Trophoblast cell (in vitro differentiated cells and primary cell): Measurements from ENCODE around the gene DDI2.

Experiments
- DNase-seq, 2 donors: peaks; one replicate each; pipeline ENCODE4 v3.0.0-alpha.2; 2016
- H2AFZ ChIP-seq: 2 replicates; pipeline ENCODE4 v1.6.1; 2013; ENCODE audit warnings: low read length, moderate library complexity, mild to moderate bottlenecking; ENCODE audit not compliant: insufficient read depth, poor library complexity
- H2AK5ac ChIP-seq: 2 replicates; pipeline ENCODE4 v1.6.1; 2013; ENCODE audit warnings: mild to moderate bottlenecking, low read length
- H2BK120ac ChIP-seq: 2 replicates; pipeline ENCODE4 v1.6.1; 2013; ENCODE audit warnings: low read length, mild to moderate bottlenecking, moderate library complexity; ENCODE audit not compliant: insufficient read depth, poor library complexity
- H2BK12ac ChIP-seq: 2 replicates; pipeline ENCODE4 v1.6.1; 2013; ENCODE audit warnings: mild to moderate bottlenecking, low read length, moderate library complexity
- H2BK5ac ChIP-seq: 2 replicates; pipeline ENCODE4 v1.6.1; 2013; ENCODE audit warnings: low read length, low read depth, moderate library complexity, mild to moderate bottlenecking; ENCODE audit not compliant: poor library complexity
- H3K14ac ChIP-seq: 2 replicates; pipeline ENCODE4 v1.6.1; 2013; ENCODE audit warnings: mild to moderate bottlenecking, low read length
- H3K18ac ChIP-seq: 2 replicates; pipeline ENCODE4 v1.6.1; 2013; ENCODE audit warnings: mild to moderate bottlenecking, low read length
- H3K23ac ChIP-seq: 2 replicates; pipeline ENCODE4 v1.6.1; 2013; ENCODE audit warnings: low read length
- H3K27ac ChIP-seq: 2 replicates; pipeline ENCODE4 v1.5.1; 2013; ENCODE audit warnings: low read depth, mild to moderate bottlenecking, inconsistent platforms, low read length, moderate library complexity
- H3K27me3 ChIP-seq: 2 replicates; pipeline ENCODE4 v1.6.1; 2013; ENCODE audit warnings: inconsistent platforms, mild to moderate bottlenecking, low read length, moderate library complexity; ENCODE audit not compliant: insufficient read depth
- H3K36me3 ChIP-seq, 2 experiments: 1 replicate in 1 of 2; 2 replicates in 1 of 2; pipeline ENCODE4 v1.6.1; 2013; ENCODE audit warnings: low read length in 2 of 2, mild to moderate bottlenecking in 2 of 2, moderate library complexity in 1 of 2; ENCODE audit not compliant: insufficient read depth in 2 of 2, control insufficient read depth in 1 of 2
- H3K4ac ChIP-seq: 2 replicates; pipeline ENCODE4 v1.6.1; 2013; ENCODE audit warnings: low read depth, mild to moderate bottlenecking, low read length, moderate library complexity
- H3K4me1 ChIP-seq, 2 experiments: 1 replicate in 1 of 2; 2 replicates in 1 of 2; pipeline ENCODE4 v1.6.1; 2013; ENCODE audit warnings: low read length in 2 of 2, mild to moderate bottlenecking in 2 of 2, moderate library complexity in 1 of 2; ENCODE audit not compliant: insufficient read depth in 2 of 2, control insufficient read depth in 1 of 2
- H3K4me2 ChIP-seq: 2 replicates; pipeline ENCODE4 v1.6.1; 2013; ENCODE audit warnings: inconsistent platforms, mild to moderate bottlenecking, low read length, moderate library complexity
- H3K4me3 ChIP-seq: 2 replicates; pipeline ENCODE4 v1.5.1; 2013; ENCODE audit warnings: mild to moderate bottlenecking, low read depth, low read length, inconsistent platforms
- H3K79me1 ChIP-seq: one replicate; pipeline ENCODE4 v1.6.1; 2013; ENCODE audit warnings: low read length
- H3K79me2 ChIP-seq: 2 replicates; pipeline ENCODE4 v1.6.1; 2013; ENCODE audit warnings: low read length, mild to moderate bottlenecking; ENCODE audit not compliant: control insufficient read depth, insufficient read depth, poor library complexity
- H3K9ac ChIP-seq: 2 replicates; pipeline ENCODE4 v1.6.1; 2013; ENCODE audit warnings: mild to moderate bottlenecking, low read length
- H3K9me3 ChIP-seq: 2 replicates; pipeline ENCODE4 v1.6.1; 2013; ENCODE audit warnings: low read depth, mild to moderate bottlenecking, control low read depth, inconsistent platforms, low read length; ENCODE audit not compliant: insufficient read depth
- H4K12ac ChIP-seq: 2 replicates; pipeline ENCODE4 v1.6.1; 2013; ENCODE audit warnings: low read depth, mild to moderate bottlenecking, low read length, moderate library complexity
- H4K8ac ChIP-seq: 2 replicates; pipeline ENCODE4 v1.6.1; 2013; ENCODE audit warnings: low read depth, mild to moderate bottlenecking, low read length, moderate library complexity
- H4K91ac ChIP-seq: one replicate; pipeline ENCODE4 v1.6.1; 2013; ENCODE audit warnings: low read depth, mild to moderate bottlenecking, low read length, moderate library complexity
- WGBS: extraction: QIAGEN DNeasy Blood & Tissue Kit; methylation state at CpG from one replicate; pipeline ENCODE4 v1.1.7; 2013; ENCODE audit warnings: missing lambda C conversion rate; ENCODE audit not compliant: insufficient read length, insufficient coverage; ENCODE audit errors: extremely low coverage; 5-methylcytosine and 5-hydroxymethylcytosine counted together

The DDI2 gene

DNA sequence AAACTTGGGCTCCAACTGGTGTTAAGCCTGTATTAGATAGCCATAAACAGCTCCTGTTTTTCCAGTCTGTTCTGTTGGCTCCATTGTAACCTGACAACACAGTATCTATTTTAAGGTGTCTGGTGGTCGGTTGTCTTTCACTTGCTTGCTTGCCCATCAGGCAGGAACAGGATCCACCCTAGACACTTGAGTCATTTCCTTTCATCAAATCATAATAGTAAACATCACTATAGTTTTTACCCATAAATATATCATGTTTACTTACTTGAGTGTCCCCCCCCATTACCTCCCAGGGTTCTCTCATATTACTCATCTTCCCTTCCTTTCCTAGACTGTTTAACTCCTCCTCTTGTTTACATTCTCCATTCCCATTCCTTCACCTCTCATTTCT is 2.9 kb downstream of the DDI2 start:
- Histone ChIP-seq H4K8ac (no peak overlapping the region), H2AFZ (no peak overlapping the region), H3K23ac (no peak overlapping the region), H3K4ac (no peak overlapping the region), H3K79me2 (peaks cover 14% of the 10 kb centered on the region), H3K4me2 (peak overlapping the region; percentile 32), H4K91ac (no peak overlapping the region), H3K9ac (no peak overlapping the region), H2BK12ac (no peak overlapping the region), H3K79me1 (peaks cover 12% of the 10 kb centered on the region), H3K9me3 (no peaks in the 10 kb centered on the region), H3K18ac (no peak overlapping the region), H3K14ac (no peak overlapping the region), H3K4me3 (no peak overlapping the region), H2AK5ac (no peak overlapping the region), H4K12ac (no peak overlapping the region), H2BK120ac (no peak overlapping the region), H3K36me3 (peaks cover 0 to 2% of the 10 kb centered on the region in 2 experiments), H3K27me3 (no peaks in the 10 kb centered on the region), H3K4me1 (peaks cover 3 to 11% of the 10 kb centered on the region in 2 experiments), H2BK5ac (no peak overlapping the region), H3K27ac (peak overlapping the region; percentile 64)
- peak in 1 of 2 donors; percentile 51 for DNase-seq
- no CpG with 5 or more reads among the region's 1 CpG for WGBS

DNA sequence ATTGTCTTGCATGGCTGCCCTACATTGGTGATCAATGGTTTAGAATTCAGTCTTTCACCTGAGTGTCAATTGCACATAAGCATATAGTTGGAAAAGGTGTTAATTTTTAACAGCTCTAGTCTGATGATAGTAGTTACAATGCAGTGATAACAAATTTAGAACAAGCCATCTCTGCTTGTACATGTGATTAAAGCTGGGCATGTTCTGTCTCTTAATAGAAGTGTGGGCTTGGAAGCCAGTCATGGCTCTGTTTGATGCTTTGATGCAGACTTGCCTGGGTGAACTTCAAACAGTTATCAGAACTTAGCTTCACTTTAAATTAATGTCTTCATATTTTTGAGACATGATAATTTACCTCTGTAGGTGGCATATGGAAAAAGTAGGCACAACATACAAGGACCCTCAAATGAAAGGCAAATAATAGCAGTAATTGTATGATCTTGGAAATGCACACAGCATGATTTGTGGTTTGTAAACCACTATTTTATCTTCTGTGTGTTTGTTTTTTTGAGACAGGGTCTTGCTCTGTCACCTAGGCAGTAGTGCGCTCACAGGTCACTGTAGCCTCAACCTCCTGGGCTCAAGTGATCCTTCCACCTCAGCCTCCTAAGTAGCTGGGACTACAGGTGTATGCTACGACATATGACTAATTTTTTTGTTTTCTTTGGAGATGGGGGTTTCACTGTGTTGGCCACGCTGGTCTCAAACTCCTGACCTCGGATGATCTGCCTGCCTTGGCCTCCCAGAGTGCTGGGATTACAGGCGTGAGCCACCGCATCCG is 3.8 kb downstream of the DDI2 start:
- no peak overlapping the region for H2BK5ac ChIP-seq
- no peak for DNase-seq
- no peak overlapping the region for H2BK12ac ChIP-seq
- no peak overlapping the region for H3K27ac ChIP-seq
- peaks cover 17% of the 10 kb centered on the region for H3K79me2 ChIP-seq
- H3K4me2 ChIP-seq = no peak overlapping the region
- H4K12ac ChIP-seq = no peak overlapping the region
- H3K9ac ChIP-seq = no peak overlapping the region
- no peak overlapping the region for H2AK5ac ChIP-seq
- H3K4me1 ChIP-seq = peaks cover 3 to 11% of the 10 kb centered on the region in 2 experiments
- H3K9me3 ChIP-seq = no peaks in the 10 kb centered on the region
- H3K27me3 ChIP-seq = no peaks in the 10 kb centered on the region
- peak overlapping the region; percentile 85 for H3K4ac ChIP-seq
- H2BK120ac ChIP-seq = no peak overlapping the region
- no peak overlapping the region for H3K18ac ChIP-seq
- H3K36me3 ChIP-seq = peaks cover 2% of the 10 kb centered on the region in 2 experiments
- H3K14ac ChIP-seq = no peak overlapping the region
- H4K91ac ChIP-seq = no peak overlapping the region
- peaks cover 12% of the 10 kb centered on the region for H3K79me1 ChIP-seq
- H4K8ac ChIP-seq = no peak overlapping the region
- no peak overlapping the region for H2AFZ ChIP-seq
- WGBS = no CpG with 5 or more reads among the region's 7 CpGs
- H3K23ac ChIP-seq = no peak overlapping the region
- H3K4me3 ChIP-seq = no peak overlapping the region

DNA sequence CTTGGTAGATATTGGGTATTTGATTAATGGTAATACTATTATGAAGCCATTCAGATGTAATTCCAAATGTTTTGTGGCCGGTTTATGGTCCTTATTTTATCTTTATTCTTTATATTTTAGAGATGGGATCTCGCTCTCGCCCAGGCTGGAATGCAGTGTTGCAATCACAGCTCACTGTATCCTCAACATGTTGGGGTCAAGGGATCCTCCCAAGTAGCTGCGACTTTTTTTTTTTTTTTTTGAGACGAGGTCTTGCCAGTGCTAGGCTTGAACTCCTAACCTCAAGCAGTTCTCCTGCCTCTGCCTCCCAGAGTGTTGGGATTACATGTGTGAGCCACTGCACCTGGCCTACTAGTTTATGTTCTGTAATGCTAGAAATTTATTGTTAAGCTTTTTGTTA is 4.7 kb downstream of the DDI2 start:
- H4K91ac ChIP-seq = no peak overlapping the region
- no peaks in the 10 kb centered on the region for H3K27me3 ChIP-seq
- no peak overlapping the region for H2AFZ ChIP-seq
- peaks cover 0 to 5% of the 10 kb centered on the region in 2 experiments for H3K4me1 ChIP-seq
- no peak overlapping the region for H3K9ac ChIP-seq
- no peak overlapping the region for H4K8ac ChIP-seq
- no peak overlapping the region for H3K27ac ChIP-seq
- H3K4me2 ChIP-seq = no peak overlapping the region
- WGBS = no CpG with 5 or more reads among the region's 5 CpGs
- H3K18ac ChIP-seq = no peak overlapping the region
- peaks cover 7% of the 10 kb centered on the region for H3K79me1 ChIP-seq
- no peak for DNase-seq
- H3K79me2 ChIP-seq = peaks cover 17% of the 10 kb centered on the region
- peaks cover 2 to 8% of the 10 kb centered on the region in 2 experiments for H3K36me3 ChIP-seq
- H4K12ac ChIP-seq = no peak overlapping the region
- no peak overlapping the region for H2BK120ac ChIP-seq
- H3K4ac ChIP-seq = peak overlapping the region; percentile 85
- H2BK12ac ChIP-seq = no peak overlapping the region
- no peak overlapping the region for H2BK5ac ChIP-seq
- H2AK5ac ChIP-seq = no peak overlapping the region
- H3K23ac ChIP-seq = no peak overlapping the region
- H3K9me3 ChIP-seq = no peaks in the 10 kb centered on the region
- H3K14ac ChIP-seq = no peak overlapping the region
- H3K4me3 ChIP-seq = no peak overlapping the region

DNA sequence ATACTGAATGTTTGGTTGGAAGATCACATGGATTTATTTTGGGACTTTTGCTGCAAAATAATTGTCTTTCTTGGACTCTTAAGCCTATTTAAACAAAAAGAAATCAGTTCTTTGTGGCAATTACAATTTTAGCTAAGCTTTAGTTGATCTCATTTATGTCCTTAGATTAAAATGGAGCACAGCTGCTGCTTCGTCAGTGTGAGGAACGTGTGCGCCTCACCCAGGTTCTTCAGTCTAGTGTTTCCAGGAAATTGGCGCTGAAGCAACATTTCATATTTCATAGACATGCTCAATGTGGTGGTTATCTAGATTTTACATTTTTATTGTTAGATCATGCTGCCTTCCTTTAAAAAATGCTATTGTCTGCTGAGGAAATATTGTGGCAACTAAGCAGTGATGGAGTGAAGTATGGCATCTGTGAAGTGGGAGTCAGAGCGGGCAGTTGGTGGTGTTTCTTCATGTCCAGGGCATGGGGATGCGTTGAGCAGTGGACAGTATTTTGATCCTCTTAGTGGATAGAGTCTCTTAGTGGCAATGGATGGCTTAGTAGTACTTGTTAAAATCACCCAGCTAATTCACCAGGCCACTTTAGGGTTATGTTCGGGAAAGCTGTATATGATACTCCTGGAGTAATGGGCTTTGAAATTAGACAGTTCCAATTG is 5.6 kb downstream of the DDI2 start:
- no peaks in the 10 kb centered on the region for H3K27me3 ChIP-seq
- H2BK120ac ChIP-seq = no peak overlapping the region
- H2AK5ac ChIP-seq = no peak overlapping the region
- H4K91ac ChIP-seq = no peak overlapping the region
- H3K27ac ChIP-seq = no peak overlapping the region
- H3K79me1 ChIP-seq = peaks cover 2% of the 10 kb centered on the region
- DNase-seq = peak in 1 of 2 donors; percentile 28
- H3K4me1 ChIP-seq = peaks cover 0 to 5% of the 10 kb centered on the region in 2 experiments
- no peak overlapping the region for H4K8ac ChIP-seq
- no peak overlapping the region for H3K9ac ChIP-seq
- H3K4me3 ChIP-seq = no peak overlapping the region
- H2AFZ ChIP-seq = no peak overlapping the region
- H3K9me3 ChIP-seq = no peaks in the 10 kb centered on the region
- H3K79me2 ChIP-seq = peaks cover 12% of the 10 kb centered on the region
- H3K4ac ChIP-seq = peak overlapping the region; percentile 99
- H2BK5ac ChIP-seq = no peak overlapping the region
- no peak overlapping the region for H3K18ac ChIP-seq
- no peak overlapping the region for H4K12ac ChIP-seq
- peaks cover 2 to 8% of the 10 kb centered on the region in 2 experiments for H3K36me3 ChIP-seq
- WGBS = no CpG with 5 or more reads among the region's 7 CpGs
- no peak overlapping the region for H3K4me2 ChIP-seq
- H2BK12ac ChIP-seq = no peak overlapping the region
- no peak overlapping the region for H3K23ac ChIP-seq
- H3K14ac ChIP-seq = no peak overlapping the region
